Measurements from ENCODE around the gene SF1.

SF1 gene

DNA sequence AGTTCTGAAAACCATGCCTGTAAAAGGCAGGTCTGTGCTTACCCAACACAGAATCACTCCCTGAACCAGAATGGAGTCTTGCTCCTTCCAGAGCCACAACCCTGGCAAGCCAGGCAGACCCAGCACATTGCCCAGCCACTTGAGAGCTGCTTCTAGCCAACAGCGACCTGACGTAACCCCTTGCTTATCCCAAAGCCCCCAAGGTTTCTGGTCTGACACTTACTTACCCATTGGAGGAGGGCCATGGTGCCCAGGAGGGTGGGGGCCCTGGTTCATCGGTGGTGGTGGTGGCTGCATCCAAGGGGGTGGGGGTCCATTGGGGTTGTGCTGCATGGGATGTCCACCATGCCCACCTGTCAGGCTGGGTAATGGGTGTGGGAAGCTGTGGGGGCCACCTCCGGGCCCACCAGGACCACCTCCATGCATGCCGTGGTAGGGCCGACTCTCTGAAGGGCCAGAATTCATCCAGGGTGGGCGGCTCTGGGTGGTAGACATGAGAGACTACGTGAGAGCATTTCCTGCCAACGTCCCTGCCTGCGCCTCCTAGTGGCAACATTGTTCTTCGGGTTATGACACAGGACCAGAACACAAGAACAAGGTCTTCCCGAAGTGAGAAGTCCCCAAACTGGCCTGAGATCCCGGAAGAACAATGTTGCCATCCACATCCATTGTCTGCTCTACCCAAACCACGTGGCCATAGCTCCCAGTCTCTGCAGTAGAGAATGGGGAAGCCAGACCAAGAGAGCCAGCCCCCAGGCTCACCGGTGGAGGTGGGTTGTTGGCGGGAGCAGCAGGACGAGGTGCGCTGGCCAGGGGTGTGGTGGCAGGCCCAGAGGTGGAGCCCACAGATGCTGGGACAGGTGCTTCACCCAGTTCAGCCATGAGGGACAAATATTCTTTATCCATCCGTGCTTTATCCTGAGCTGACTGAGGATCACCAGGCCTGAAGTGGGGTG, 10.7 kb downstream of the SF1 start:
- no peak overlapping the region for H3K18ac ChIP-seq (ENCODE audit: low read length)
- no peaks in the 10 kb centered on the region for H3K9me3 ChIP-seq (replicated peaks in 1 of 2; ENCODE audit: control insufficient read depth in 2 of 2, insufficient read depth in 1 of 2, low read depth in 1 of 2, low read length in 2 of 2)
- H3K79me1 ChIP-seq (ENCODE audit: low read depth, low read length): peaks cover 17% of the 10 kb centered on the region
- no peak overlapping the region for H2BK120ac ChIP-seq (ENCODE audit: low read depth, low read length)
- DNase-seq (ENCODE audit: low spot score): peak; percentile 60
- H3K27me3 ChIP-seq (ENCODE audit: control insufficient read depth in 3 of 3, insufficient read depth in 3 of 3, low read depth in 1 of 3, low read length in 3 of 3): no peaks in the 10 kb centered on the region
- no peak overlapping the region for H3K14ac ChIP-seq (ENCODE audit: low read length)
- H4K91ac ChIP-seq (ENCODE audit: low read depth, low read length, poor library complexity): no peak overlapping the region
- H3K4me2 ChIP-seq (ENCODE audit: insufficient read depth, low read length, poor library complexity, severe bottlenecking): no peak overlapping the region
- no peak overlapping the region for H3K4ac ChIP-seq (ENCODE audit: low read length)
- no peak overlapping the region for H2BK12ac ChIP-seq (ENCODE audit: low read length)
- no CpG with 5 or more reads among the region's 19 CpGs for WGBS, 2 donors (ENCODE audit: extremely low coverage in 2 of 2, insufficient read length in 2 of 2, insufficient replicate concordance in 1 of 2)
- no peak overlapping the region for H2BK5ac ChIP-seq (ENCODE audit: low read length)
- H2AFZ ChIP-seq (ENCODE audit: low read length): no peak overlapping the region
- no peak overlapping the region for H3K27ac ChIP-seq (replicated peaks; ENCODE audit: low read length)
- H3K36me3 ChIP-seq (replicated peaks in 1 of 2; ENCODE audit: control insufficient read depth in 2 of 2, insufficient read depth in 2 of 2, low read length in 2 of 2): peaks cover 75 to 99% of the 10 kb centered on the region in 2 donors
- H3K23ac ChIP-seq (ENCODE audit: low read depth, low read length, poor library complexity): no peak overlapping the region
- H4K8ac ChIP-seq (ENCODE audit: low read depth, low read length): no peak overlapping the region
- H3K4me3 ChIP-seq (ENCODE audit: low read length in 2 of 2): no peak overlapping the region
- no peak overlapping the region for H2BK15ac ChIP-seq (ENCODE audit: low read length)
- H3K4me1 ChIP-seq (ENCODE audit: control insufficient read depth in 2 of 2, insufficient read depth in 1 of 2, low read depth in 1 of 2, low read length in 2 of 2): peaks cover 22 to 27% of the 10 kb centered on the region in 2 donors
- no peak overlapping the region for H3K9ac ChIP-seq (ENCODE audit: low read depth, low read length, poor library complexity)
- no peak overlapping the region for H2AK5ac ChIP-seq (ENCODE audit: low read depth, low read length)

DNA sequence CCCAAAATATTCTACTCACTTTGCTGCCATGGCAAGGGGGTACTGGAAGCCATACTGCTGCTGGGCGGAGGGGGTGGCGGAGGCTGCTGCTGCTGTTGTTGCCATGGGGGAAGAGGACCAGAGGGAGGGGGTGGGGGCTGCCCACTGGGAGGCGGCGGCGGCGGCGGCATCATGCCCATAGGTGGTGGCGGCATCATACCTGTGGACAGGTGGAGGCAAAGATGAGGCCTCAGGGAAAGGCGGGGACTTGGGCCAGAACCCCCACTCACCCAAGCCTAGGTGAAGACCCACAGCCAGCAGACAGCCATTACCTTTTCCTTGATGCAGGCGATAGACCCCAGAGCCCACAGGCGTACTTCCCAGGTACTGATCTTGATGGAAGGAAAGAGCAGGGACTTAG, 11.5 kb downstream of the SF1 start:
- H2BK15ac ChIP-seq (ENCODE audit: low read length): no peak overlapping the region
- no peak overlapping the region for H3K4ac ChIP-seq (ENCODE audit: low read length)
- H3K9ac ChIP-seq (ENCODE audit: low read depth, low read length, poor library complexity): no peak overlapping the region
- no peak overlapping the region for H3K4me2 ChIP-seq (ENCODE audit: insufficient read depth, low read length, poor library complexity, severe bottlenecking)
- H3K27me3 ChIP-seq (ENCODE audit: control insufficient read depth in 3 of 3, insufficient read depth in 3 of 3, low read depth in 1 of 3, low read length in 3 of 3): no peaks in the 10 kb centered on the region
- H3K9me3 ChIP-seq (replicated peaks in 1 of 2; ENCODE audit: control insufficient read depth in 2 of 2, insufficient read depth in 1 of 2, low read depth in 1 of 2, low read length in 2 of 2): no peaks in the 10 kb centered on the region
- no peak overlapping the region for H2AFZ ChIP-seq (ENCODE audit: low read length)
- no peak for DNase-seq (ENCODE audit: low spot score)
- H2BK12ac ChIP-seq (ENCODE audit: low read length): no peak overlapping the region
- H2AK5ac ChIP-seq (ENCODE audit: low read depth, low read length): no peak overlapping the region
- H4K8ac ChIP-seq (ENCODE audit: low read depth, low read length): no peak overlapping the region
- H3K4me1 ChIP-seq (ENCODE audit: control insufficient read depth in 2 of 2, insufficient read depth in 1 of 2, low read depth in 1 of 2, low read length in 2 of 2): peaks cover 25 to 34% of the 10 kb centered on the region in 2 donors
- H2BK5ac ChIP-seq (ENCODE audit: low read length): no peak overlapping the region
- peaks cover 73 to 98% of the 10 kb centered on the region in 2 donors for H3K36me3 ChIP-seq (replicated peaks in 1 of 2; ENCODE audit: control insufficient read depth in 2 of 2, insufficient read depth in 2 of 2, low read length in 2 of 2)
- WGBS, 2 donors (ENCODE audit: extremely low coverage in 2 of 2, insufficient read length in 2 of 2, insufficient replicate concordance in 1 of 2): no CpG with 5 or more reads among the region's 11 CpGs
- no peak overlapping the region for H3K23ac ChIP-seq (ENCODE audit: low read depth, low read length, poor library complexity)
- no peak overlapping the region for H2BK120ac ChIP-seq (ENCODE audit: low read depth, low read length)
- H3K4me3 ChIP-seq (ENCODE audit: low read length in 2 of 2): no peak overlapping the region
- H3K18ac ChIP-seq (ENCODE audit: low read length): no peak overlapping the region
- H4K91ac ChIP-seq (ENCODE audit: low read depth, low read length, poor library complexity): no peak overlapping the region
- H3K79me1 ChIP-seq (ENCODE audit: low read depth, low read length): peaks cover 17% of the 10 kb centered on the region
- H3K27ac ChIP-seq (replicated peaks; ENCODE audit: low read length): no peak overlapping the region
- H3K14ac ChIP-seq (ENCODE audit: low read length): no peak overlapping the region

DNA sequence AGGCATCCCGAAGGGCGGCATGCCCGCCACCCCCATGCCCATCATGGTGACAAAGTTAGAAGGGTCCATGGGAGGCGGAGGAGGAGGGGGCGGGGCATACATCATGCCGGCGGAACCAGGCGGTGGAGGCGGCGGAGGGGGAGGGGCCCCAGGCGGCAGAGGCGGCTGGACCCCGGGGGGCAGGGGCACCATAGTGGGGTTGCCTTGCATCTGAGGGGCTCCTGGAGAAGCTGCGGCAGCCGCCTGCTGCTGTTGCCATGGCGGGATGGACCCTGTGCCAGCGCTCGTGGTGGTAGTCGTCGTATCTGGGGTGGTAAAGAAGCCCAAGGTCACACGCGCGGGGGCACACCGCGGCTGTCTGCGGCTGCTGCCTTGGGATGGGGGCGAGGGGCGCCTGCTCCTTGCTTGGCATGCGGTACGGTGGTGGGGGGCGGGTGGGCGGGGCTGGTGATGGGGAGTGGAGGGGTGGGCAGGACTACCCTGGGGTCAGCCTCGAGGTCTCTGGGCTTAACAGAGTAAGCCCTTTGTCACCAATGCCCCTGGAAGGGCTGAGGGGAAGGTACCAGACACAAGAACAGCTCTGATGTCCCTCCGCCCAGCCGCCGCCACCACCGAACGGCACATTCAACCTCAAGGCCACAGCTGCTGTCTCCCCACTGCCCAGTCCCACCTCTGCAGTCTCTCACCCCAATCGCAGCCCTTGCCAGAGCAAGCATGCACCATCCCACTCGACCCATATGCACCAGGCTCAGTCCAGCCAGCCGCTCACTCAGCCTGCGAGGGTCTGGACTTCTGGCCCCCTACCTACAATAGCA, 12.3 kb downstream of the SF1 start:
- H3K4me3 ChIP-seq (ENCODE audit: low read length in 2 of 2): no peak overlapping the region
- H3K18ac ChIP-seq (ENCODE audit: low read length): no peak overlapping the region
- no peak overlapping the region for H3K27ac ChIP-seq (replicated peaks; ENCODE audit: low read length)
- H3K4ac ChIP-seq (ENCODE audit: low read length): no peak overlapping the region
- peaks cover 68 to 90% of the 10 kb centered on the region in 2 donors for H3K36me3 ChIP-seq (replicated peaks in 1 of 2; ENCODE audit: control insufficient read depth in 2 of 2, insufficient read depth in 2 of 2, low read length in 2 of 2)
- H2BK12ac ChIP-seq (ENCODE audit: low read length): no peak overlapping the region
- no peak overlapping the region for H3K4me2 ChIP-seq (ENCODE audit: insufficient read depth, low read length, poor library complexity, severe bottlenecking)
- no peaks in the 10 kb centered on the region for H3K27me3 ChIP-seq (ENCODE audit: control insufficient read depth in 3 of 3, insufficient read depth in 3 of 3, low read depth in 1 of 3, low read length in 3 of 3)
- peaks cover 17% of the 10 kb centered on the region for H3K79me1 ChIP-seq (ENCODE audit: low read depth, low read length)
- no peak overlapping the region for H2AFZ ChIP-seq (ENCODE audit: low read length)
- H4K91ac ChIP-seq (ENCODE audit: low read depth, low read length, poor library complexity): no peak overlapping the region
- H3K14ac ChIP-seq (ENCODE audit: low read length): no peak overlapping the region
- no CpG with 5 or more reads among the region's 42 CpGs for WGBS, 2 donors (ENCODE audit: extremely low coverage in 2 of 2, insufficient read length in 2 of 2, insufficient replicate concordance in 1 of 2)
- H3K4me1 ChIP-seq (ENCODE audit: control insufficient read depth in 2 of 2, insufficient read depth in 1 of 2, low read depth in 1 of 2, low read length in 2 of 2): peaks cover 25 to 34% of the 10 kb centered on the region in 2 donors
- no peak overlapping the region for H2BK15ac ChIP-seq (ENCODE audit: low read length)
- H4K8ac ChIP-seq (ENCODE audit: low read depth, low read length): no peak overlapping the region
- no peaks in the 10 kb centered on the region for H3K9me3 ChIP-seq (replicated peaks in 1 of 2; ENCODE audit: control insufficient read depth in 2 of 2, insufficient read depth in 1 of 2, low read depth in 1 of 2, low read length in 2 of 2)
- H3K9ac ChIP-seq (ENCODE audit: low read depth, low read length, poor library complexity): no peak overlapping the region
- DNase-seq (ENCODE audit: low spot score): no peak
- H2AK5ac ChIP-seq (ENCODE audit: low read depth, low read length): no peak overlapping the region
- no peak overlapping the region for H2BK5ac ChIP-seq (ENCODE audit: low read length)
- no peak overlapping the region for H2BK120ac ChIP-seq (ENCODE audit: low read depth, low read length)
- H3K23ac ChIP-seq (ENCODE audit: low read depth, low read length, poor library complexity): peak overlapping the region; percentile 16
